Measurements from ENCODE around the gene ELAVL3. TPM values are rescaled to one million over a fixed set of nuclear protein-coding genes. Genes with fewer than 3 reads are reported as not detected.
A peak's percentile ranks its signal among the peaks of the same experiment; 100 is the strongest.

ELAVL3 gene
- total RNA-seq, 2 experiments from 2014 or later: not detected

GRCh38 chr19:11504502-11505031 is 23.7 kb upstream of the ELAVL3 start:
- H3K4me3 Mint-ChIP-seq: peak overlapping the region; percentile 81
- H3K27ac Mint-ChIP-seq: peak overlapping the region; percentile 92
- H3K36me3 Mint-ChIP-seq: peaks cover 1% of the 10 kb centered on the region
- H3K9me3 Mint-ChIP-seq (ENCODE audit: low read depth): no peaks in the 10 kb centered on the region
- DNase-seq (no peak), ATAC-seq (no peak)
- CTCF ChIA-PET: interaction anchor here (1.1 kb wide), 1 partner anchor 420 kb away, joined by 3 read pairs; no protein-coding TSS in a partner anchor
- H3K4me1 Mint-ChIP-seq: peaks cover 20% of the 10 kb centered on the region
- no peaks in the 10 kb centered on the region for H3K27me3 Mint-ChIP-seq

- CTCF ChIA-PET: interaction anchor here (0.7 to 3.1 kb wide), 2 partner anchors 17 to 132 kb away, joined by 4 to 8 read pairs; no protein-coding TSS in a partner anchor
- Mint-ChIP-seq H3K27ac (no peak overlapping the region), H3K4me1 (peaks cover 7% of the 10 kb centered on the region)
Observed at GRCh38 chr19:11499890-11500420, 19.1 kb upstream of the ELAVL3 start.

GRCh38 chr19:11499220-11499726 is 18.4 kb upstream of the ELAVL3 start:
- H3K4me1 Mint-ChIP-seq: peaks cover under 1% of the 10 kb centered on the region
- H3K36me3 Mint-ChIP-seq: peaks cover 4% of the 10 kb centered on the region
- CTCF ChIA-PET: interaction anchor here (0.7 kb wide), 1 partner anchor 132 kb away, joined by 4 read pairs; no protein-coding TSS in a partner anchor
- H3K27ac Mint-ChIP-seq: no peak overlapping the region
- H3K27me3 Mint-ChIP-seq: no peaks in the 10 kb centered on the region
- DNase-seq (no peak), ATAC-seq (no peak)
- no peak overlapping the region for H3K4me3 Mint-ChIP-seq
- H3K9me3 Mint-ChIP-seq (ENCODE audit: low read depth): no peaks in the 10 kb centered on the region

More at GRCh38 chr19:11499890-11500420, 19.1 kb upstream of the ELAVL3 start:
- Mint-ChIP-seq H3K36me3 (peaks cover 4% of the 10 kb centered on the region), H3K9me3 (ENCODE audit: low read depth) (no peaks in the 10 kb centered on the region), H3K27me3 (no peaks in the 10 kb centered on the region), H3K4me3 (no peak overlapping the region)
- DNase-seq: no peak
- no peak for ATAC-seq

GRCh38 chr19:11496391-11497163 is 15.7 kb upstream of the ELAVL3 start:
- Mint-ChIP-seq H3K36me3 (peaks cover 2% of the 10 kb centered on the region), H3K27me3 (no peaks in the 10 kb centered on the region), H3K4me3 (no peak overlapping the region), H3K9me3 (ENCODE audit: low read depth) (no peaks in the 10 kb centered on the region), H3K4me1 (no peaks in the 10 kb centered on the region), H3K27ac (no peak overlapping the region)
- DNase-seq (peak; percentile 71), ATAC-seq (peak; percentile 82)
- CTCF ChIA-PET: interaction anchor here (0.9 to 2.3 kb wide), 3 partner anchors 14 to 113 kb away, joined by 3 to 9 read pairs (median 5); partner anchors contain the start of gene EPOR

GRCh38 chr19:11495885-11496284 is 15.0 kb upstream of the ELAVL3 start:
- no peak overlapping the region for H3K27ac Mint-ChIP-seq
- no peaks in the 10 kb centered on the region for H3K4me1 Mint-ChIP-seq
- peaks cover 2% of the 10 kb centered on the region for H3K36me3 Mint-ChIP-seq
- H3K4me3 Mint-ChIP-seq: no peak overlapping the region
- CTCF ChIA-PET: interaction anchor here (0.9 to 2.3 kb wide), 4 partner anchors 13 to 112 kb away, joined by 3 to 9 read pairs (median 6); partner anchors contain the start of gene EPOR
- H3K27me3 Mint-ChIP-seq: no peaks in the 10 kb centered on the region
- no peak for ATAC-seq
- H3K9me3 Mint-ChIP-seq (ENCODE audit: low read depth): no peaks in the 10 kb centered on the region
- no peak for DNase-seq

- no peak overlapping the region for H3K27ac Mint-ChIP-seq
- DNase-seq: no peak
- no peaks in the 10 kb centered on the region for H3K9me3 Mint-ChIP-seq (ENCODE audit: low read depth)
- CTCF ChIA-PET: interaction anchor here (1.8 kb wide), 1 partner anchor 13 kb away, joined by 8 read pairs; no protein-coding TSS in a partner anchor
- no peak overlapping the region for H3K4me3 Mint-ChIP-seq
- ATAC-seq: no peak
- H3K4me1 Mint-ChIP-seq: no peaks in the 10 kb centered on the region
- peaks cover 2% of the 10 kb centered on the region for H3K36me3 Mint-ChIP-seq
- H3K27me3 Mint-ChIP-seq: no peaks in the 10 kb centered on the region
Observed at GRCh38 chr19:11495481-11495880, 14.6 kb upstream of the ELAVL3 start.

- Mint-ChIP-seq H3K27me3 (no peaks in the 10 kb centered on the region), H3K9me3 (ENCODE audit: low read depth) (no peaks in the 10 kb centered on the region), H3K4me1 (no peaks in the 10 kb centered on the region), H3K36me3 (peaks cover 3% of the 10 kb centered on the region), H3K27ac (no peak overlapping the region), H3K4me3 (no peak overlapping the region)
- ATAC-seq: no peak
- no peak for DNase-seq
- CTCF ChIA-PET: interaction anchor here (0.6 to 1.8 kb wide), 2 partner anchors 12 to 276 kb away, joined by 3 to 8 read pairs; no protein-coding TSS in a partner anchor
Observed at GRCh38 chr19:11494634-11495285, 13.9 kb upstream of the ELAVL3 start.

GRCh38 chr19:11489378-11489777 is 8.5 kb upstream of the ELAVL3 start:
- no peak for ATAC-seq
- Mint-ChIP-seq H3K9me3 (ENCODE audit: low read depth) (no peaks in the 10 kb centered on the region), H3K4me1 (no peaks in the 10 kb centered on the region), H3K27me3 (no peaks in the 10 kb centered on the region), H3K27ac (no peak overlapping the region), H3K4me3 (no peak overlapping the region), H3K36me3 (peaks cover 3% of the 10 kb centered on the region)
- DNase-seq: no peak
- CTCF ChIA-PET: no interaction called here

GRCh38 chr19:11486661-11487503 is 6.0 kb upstream of the ELAVL3 start:
- DNase-seq (no peak), ATAC-seq (no peak)
- no peaks in the 10 kb centered on the region for H3K9me3 Mint-ChIP-seq (ENCODE audit: low read depth)
- peaks cover 1% of the 10 kb centered on the region for H3K27me3 Mint-ChIP-seq
- H3K4me3 Mint-ChIP-seq: no peak overlapping the region
- peaks cover 12% of the 10 kb centered on the region for H3K4me1 Mint-ChIP-seq
- H3K36me3 Mint-ChIP-seq: peaks cover 7% of the 10 kb centered on the region
- CTCF ChIA-PET: no interaction called here
- H3K27ac Mint-ChIP-seq: no peak overlapping the region

- no peak overlapping the region for H3K4me3 Mint-ChIP-seq
Observed at GRCh38 chr19:11485245-11485837, 4.5 kb upstream of the ELAVL3 start.

GRCh38 chr19:11483366-11484111 is 2.7 kb upstream of the ELAVL3 start:
- peaks cover 20% of the 10 kb centered on the region for H3K4me1 Mint-ChIP-seq
- H3K9me3 Mint-ChIP-seq (ENCODE audit: low read depth): no peaks in the 10 kb centered on the region
- H3K36me3 Mint-ChIP-seq: peaks cover 5% of the 10 kb centered on the region
- peaks cover 18% of the 10 kb centered on the region for H3K27me3 Mint-ChIP-seq
- H3K4me3 Mint-ChIP-seq: no peak overlapping the region
- ATAC-seq (no peak), DNase-seq (no peak)
- CTCF ChIA-PET: interaction anchor here (0.7 to 3.4 kb wide), 37 partner anchors 9 to 345 kb away, joined by 3 to 52 read pairs (median 6); partner anchors contain the start of genes ECSIT, ELOF1, EPOR and ODAD3
- H3K27ac Mint-ChIP-seq: no peak overlapping the region

More at GRCh38 chr19:11485245-11485837, 4.5 kb upstream of the ELAVL3 start:
- DNase-seq: no peak
- CTCF ChIA-PET: interaction anchor here (0.7 to 1.7 kb wide), 4 partner anchors 34 to 111 kb away, joined by 3 to 6 read pairs (median 3); partner anchors contain the start of gene SWSAP1
- Mint-ChIP-seq H3K27ac (no peak overlapping the region), H3K27me3 (peaks cover 10% of the 10 kb centered on the region), H3K4me1 (peaks cover 20% of the 10 kb centered on the region), H3K9me3 (ENCODE audit: low read depth) (no peaks in the 10 kb centered on the region), H3K36me3 (peaks cover 7% of the 10 kb centered on the region)
- ATAC-seq: no peak

All from activated CD8-positive, alpha-beta memory T cell treated with anti-CD3 and anti-CD28 coated beads, Interleukin-2, amount 10 ng/mL, durations not matched to agents 7 days and 5 days (primary cell).